Thyroid gland (tissue), 4 donors: ENCODE data around the gene ANKRD39. TPM values are rescaled to one million over a fixed set of nuclear protein-coding genes. Genes with fewer than 3 reads are reported as not detected.

Experiments
- DNase-seq, 2 donors: peaks; one replicate each; pipeline ENCODE4 v3.0.0-alpha.2; 2019
- H3K27ac ChIP-seq, 3 donors: fragments of 200-600 bp; sonication (generic); 1 replicate in 2 of 3; 2 replicates in 1 of 3; pipeline ENCODE4 v1.5.1; 2016 to 2019; ENCODE audit warnings: mild to moderate bottlenecking in 1 of 3, moderate library complexity in 1 of 3
- H3K27me3 ChIP-seq: fragments of 200-600 bp; sonication (generic); one replicate; pipeline ENCODE4 v1.5.1; 2019
- H3K36me3 ChIP-seq, 2 donors: fragments of 200-600 bp; sonication (generic); one replicate each; pipeline ENCODE4 v1.5.1; 2016 to 2019
- H3K4me1 ChIP-seq, 2 donors: fragments of 200-600 bp; sonication (generic); one replicate each; pipeline ENCODE4 v1.5.1; 2017 to 2019
- H3K4me3 ChIP-seq, 3 donors: fragments of 200-600 bp; sonication (generic); replicated peaks in 1 of 3; 1 replicate in 2 of 3; 2 replicates in 1 of 3; pipeline ENCODE4 v1.5.1; 2016; ENCODE audit warnings: mild to moderate bottlenecking in 1 of 3
- H3K9me3 ChIP-seq: fragments of 200-600 bp; sonication (generic); one replicate; pipeline ENCODE4 v1.5.1; 2017
- POLR2A ChIP-seq, 2 donors: fragments of 450-650 bp; IDR thresholded peaks; one replicate each; pipeline ENCODE4 v1.6.1; 2017; ENCODE audit warnings: antibody characterized with exemption in 2 of 2, mild to moderate bottlenecking in 2 of 2, moderate library complexity in 1 of 2
- WGBS, 2 donors: methylation state at CpG; one replicate each; pipeline ENCODE4 v1.1.5; 2017; 5-methylcytosine and 5-hydroxymethylcytosine counted together
- intact Hi-C: fragments of 100-400 bp; cut with DNase I; formaldehyde crosslinking; loops from one replicate; pipeline ENCODE4 v1.15.1; 2023
- total RNA-seq, 4 donors: library from RNA; depleted of rRNA; stranded (reverse); fragments of >200 nt; gene quantifications; one replicate each; pipeline ENCODE4 v1.2.3, GENCODE V29; 2016
- TF ChIP-seq, protein P1 (sequence below), 6 experiments: fragments of 200-600 bp in 3 of 6; fragments of 450-650 bp in 3 of 6; sonication (generic) in 3 of 6; IDR thresholded peaks; one replicate each; pipeline ENCODE4 v1.5.1; 2016 to 2019; ENCODE audit warnings: antibody characterized with exemption in 6 of 6, mild to moderate bottlenecking in 2 of 6, inconsistent platforms in 1 of 6, moderate library complexity in 1 of 6

The ANKRD39 gene
- total RNA-seq, 4 donors from 2014 or later: 11.6 to 25.7 (median 14.1) TPM

DNA sequence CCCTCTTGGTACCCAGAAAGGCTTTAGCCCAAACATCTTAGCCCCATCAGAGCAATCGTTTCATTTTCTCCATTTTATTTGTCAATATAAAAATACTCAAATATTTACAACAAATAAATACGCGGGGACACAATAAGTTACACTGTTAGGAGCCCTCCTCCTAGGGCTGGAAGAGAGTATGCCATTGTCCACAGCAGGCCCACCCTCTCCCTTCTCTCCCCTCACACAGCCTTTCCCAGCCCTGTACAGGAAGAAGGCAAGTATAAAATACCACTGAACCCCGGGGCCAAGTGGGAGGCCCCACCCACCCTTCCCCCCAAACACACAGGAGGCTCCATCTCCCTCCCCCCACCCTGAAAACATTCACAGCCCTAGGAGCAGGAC lies 1.9 kb upstream of the ANKRD39 start:
- intact Hi-C loops: loop anchor here (5.0 kb wide), 2 partner anchors 42 to 48 kb away; partner anchors contain the start of gene CNNM3
- Histone ChIP-seq H3K27me3 (no peaks in the 10 kb centered on the region), H3K27ac (peak overlapping the region in 1 of 3 donors; percentile 64), H3K4me1 (peaks cover 10 to 18% of the 10 kb centered on the region in 2 donors), H3K4me3 (no peak overlapping the region), H3K9me3 (no peaks in the 10 kb centered on the region), H3K36me3 (peaks cover 32 to 42% of the 10 kb centered on the region in 2 donors)
- TF ChIP-seq POLR2A (IDR thresholded peaks at IDR 0.05): no peak
- TF ChIP-seq, protein P1, sequence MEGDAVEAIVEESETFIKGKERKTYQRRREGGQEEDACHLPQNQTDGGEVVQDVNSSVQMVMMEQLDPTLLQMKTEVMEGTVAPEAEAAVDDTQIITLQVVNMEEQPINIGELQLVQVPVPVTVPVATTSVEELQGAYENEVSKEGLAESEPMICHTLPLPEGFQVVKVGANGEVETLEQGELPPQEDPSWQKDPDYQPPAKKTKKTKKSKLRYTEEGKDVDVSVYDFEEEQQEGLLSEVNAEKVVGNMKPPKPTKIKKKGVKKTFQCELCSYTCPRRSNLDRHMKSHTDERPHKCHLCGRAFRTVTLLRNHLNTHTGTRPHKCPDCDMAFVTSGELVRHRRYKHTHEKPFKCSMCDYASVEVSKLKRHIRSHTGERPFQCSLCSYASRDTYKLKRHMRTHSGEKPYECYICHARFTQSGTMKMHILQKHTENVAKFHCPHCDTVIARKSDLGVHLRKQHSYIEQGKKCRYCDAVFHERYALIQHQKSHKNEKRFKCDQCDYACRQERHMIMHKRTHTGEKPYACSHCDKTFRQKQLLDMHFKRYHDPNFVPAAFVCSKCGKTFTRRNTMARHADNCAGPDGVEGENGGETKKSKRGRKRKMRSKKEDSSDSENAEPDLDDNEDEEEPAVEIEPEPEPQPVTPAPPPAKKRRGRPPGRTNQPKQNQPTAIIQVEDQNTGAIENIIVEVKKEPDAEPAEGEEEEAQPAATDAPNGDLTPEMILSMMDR (IDR thresholded peaks at IDR 0.05): no peak
- WGBS, 2 donors: 61 to 63% methylated on average over 4 of the region's 4 CpGs
- no peak for DNase-seq

DNA sequence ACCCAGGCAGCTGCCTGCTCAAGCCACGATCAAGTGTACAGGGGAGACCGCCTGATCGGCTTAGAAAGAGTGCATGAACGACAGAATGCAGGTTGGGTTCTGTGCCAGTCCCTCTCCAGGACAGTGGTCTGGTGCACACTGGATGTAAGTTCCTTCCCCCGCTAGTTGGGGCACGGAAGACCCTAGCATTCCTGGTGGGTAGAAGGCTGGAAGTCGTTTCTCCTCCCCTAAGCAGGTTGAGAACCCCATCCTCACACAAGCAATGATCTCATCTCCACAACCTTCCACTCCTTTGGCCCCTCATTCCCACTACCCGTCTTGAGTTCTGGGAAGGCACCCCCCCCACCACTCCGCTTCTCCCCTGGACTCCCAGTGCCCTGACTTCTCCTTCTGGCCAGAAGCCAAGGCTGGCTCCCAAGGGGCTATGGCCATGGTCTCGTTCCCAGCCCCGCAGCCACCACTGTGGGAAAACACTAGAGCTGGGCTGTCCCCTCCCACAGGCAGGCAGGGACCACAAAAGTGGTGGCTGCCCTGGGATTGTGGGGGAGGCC lies 1.4 kb upstream of the ANKRD39 start:
- no peak overlapping the region for H3K4me3 ChIP-seq
- H3K9me3 ChIP-seq: no peaks in the 10 kb centered on the region
- no peak for TF ChIP-seq POLR2A (IDR thresholded peaks at IDR 0.05)
- TF ChIP-seq, protein P1 (IDR thresholded peaks at IDR 0.05): no peak
- H3K36me3 ChIP-seq: peaks cover 27 to 37% of the 10 kb centered on the region in 2 donors
- peak overlapping the region in 2 of 3 donors; percentile 34 to 64 for H3K27ac ChIP-seq
- no peaks in the 10 kb centered on the region for H3K27me3 ChIP-seq
- 50 to 53% methylated on average over 11 of the region's 11 CpGs for WGBS, 2 donors
- intact Hi-C loops: loop anchor here (5.0 kb wide), 1 partner anchor 42 kb away; the partner anchor contains the start of gene CNNM3
- peak; percentile 26 to 35 for DNase-seq
- peaks cover 10 to 18% of the 10 kb centered on the region in 2 donors for H3K4me1 ChIP-seq

DNA sequence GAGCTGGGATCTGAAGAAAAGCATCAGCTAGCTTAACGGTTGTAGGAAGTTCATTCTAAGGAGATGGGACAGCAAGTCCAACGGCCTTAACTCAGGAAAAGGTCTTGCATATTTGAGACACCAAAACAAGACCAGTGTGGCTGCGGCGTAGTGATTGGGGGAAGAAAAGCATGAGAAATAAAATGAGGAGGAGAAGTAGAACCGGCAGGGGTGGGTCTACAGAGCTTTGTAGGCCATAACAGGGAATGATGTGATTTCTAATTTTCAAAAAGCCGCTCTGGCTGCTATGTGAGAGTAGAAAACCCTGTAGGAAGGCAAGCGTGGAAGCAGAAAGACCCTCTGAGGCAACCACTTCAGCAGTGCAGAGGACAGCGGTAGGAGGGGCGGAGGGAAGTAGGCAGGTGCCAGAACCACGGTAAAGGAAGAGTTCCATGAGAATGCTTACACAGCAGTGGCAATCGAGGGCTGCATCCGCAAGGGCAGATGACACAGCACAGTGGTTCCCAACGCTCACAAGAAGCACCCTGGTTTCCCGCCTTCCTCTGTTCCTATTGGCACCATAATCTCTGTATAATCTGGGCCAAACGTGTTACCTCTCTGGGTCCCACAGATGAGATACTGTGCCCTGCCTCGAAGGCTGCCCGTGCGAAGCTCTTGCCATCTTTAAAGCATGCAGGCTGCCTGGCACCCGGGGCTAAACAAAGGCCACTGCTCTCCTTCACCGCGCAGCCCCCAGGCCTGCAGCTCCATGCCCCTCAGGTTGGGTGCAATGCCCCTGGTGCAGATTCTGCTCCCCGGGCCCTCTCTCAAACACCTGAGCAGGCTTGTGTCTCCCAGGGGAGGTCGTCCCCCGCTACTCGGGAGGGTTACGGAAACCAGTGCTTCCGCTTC lies 795 bp downstream of the ANKRD39 start:
- TF ChIP-seq, protein P1 (IDR thresholded peaks at IDR 0.05): no peak
- no peak for TF ChIP-seq POLR2A (IDR thresholded peaks at IDR 0.05)
- intact Hi-C loops: loop anchor here (2.0 to 5.0 kb wide), 2 partner anchors 40 to 94 kb away; partner anchors contain the start of gene CNNM3
- Histone ChIP-seq H3K27ac (peak overlapping the region in 2 of 3 donors; percentile 64 to 79), H3K4me3 (peak overlapping the region; percentile 11 to 59 (median 44)), H3K36me3 (peaks cover 20 to 24% of the 10 kb centered on the region in 2 donors), H3K9me3 (no peaks in the 10 kb centered on the region), H3K27me3 (no peaks in the 10 kb centered on the region), H3K4me1 (peaks cover 10 to 18% of the 10 kb centered on the region in 2 donors)
- DNase-seq: peak in 1 of 2 donors; percentile 32
- 20 to 26% methylated on average over 14 to 22 of the region's 27 CpGs for WGBS, 2 donors

DNA sequence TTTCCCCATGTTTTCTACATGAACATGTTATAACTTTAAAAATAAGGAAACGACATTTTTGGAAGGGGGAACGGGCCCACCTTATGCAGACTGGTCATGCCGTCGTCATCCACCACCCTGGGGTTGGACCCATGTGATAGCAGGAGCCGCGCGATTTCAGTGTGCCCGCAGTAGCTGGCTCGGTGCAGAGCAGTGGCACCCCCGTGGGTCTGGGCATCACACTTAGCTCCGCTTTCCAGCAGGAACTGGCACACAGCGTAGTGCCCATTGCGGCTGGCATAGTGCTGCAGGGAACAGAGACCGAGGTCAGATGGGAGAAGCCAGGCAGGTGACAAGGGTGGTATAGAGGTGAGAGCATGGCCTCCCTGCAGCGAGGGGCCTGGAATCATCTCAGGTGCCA lies 4.5 kb downstream of the ANKRD39 start:
- H3K27ac ChIP-seq: no peak overlapping the region
- TF ChIP-seq, protein P1 (IDR thresholded peaks at IDR 0.05): no peak
- no peak for TF ChIP-seq POLR2A (IDR thresholded peaks at IDR 0.05)
- no peaks in the 10 kb centered on the region for H3K9me3 ChIP-seq
- no peak for DNase-seq
- intact Hi-C loops: no loop called here
- no peak overlapping the region for H3K4me3 ChIP-seq
- peaks cover 8 to 10% of the 10 kb centered on the region in 2 donors for H3K4me1 ChIP-seq
- WGBS, 2 donors: 93 to 95% methylated on average over 15 of the region's 15 CpGs
- H3K36me3 ChIP-seq: peaks cover 16 to 18% of the 10 kb centered on the region in 2 donors
- no peaks in the 10 kb centered on the region for H3K27me3 ChIP-seq
